AG04450 (cell line): Measurements from ENCODE around the gene PNPLA7. TPM values are rescaled to one million over a fixed set of nuclear protein-coding genes. Genes with fewer than 3 reads are reported as not detected.

Source experiments
- CTCF ChIA-PET: fragments of 300-600, 350-600 bp; formaldehyde crosslinking; extraction: SDS; loops from one replicate; lab custom pipeline; 2022; ENCODE audit warnings: antibody characterized with exemption, inconsistent platforms; lab: Charles Lee
- POLR2A ChIA-PET: fragments of 350-600 bp; formaldehyde crosslinking; extraction: SDS; loops from one replicate; lab custom pipeline; 2021; ENCODE audit warnings: antibody characterized with exemption, inconsistent platforms; lab: Yijun Ruan, JAX
- DNase-seq: peaks from one replicate; pipeline ENCODE4 v3.0.0-alpha.2; 2011; ENCODE audit warnings: low read depth, low spot score
- H3K27ac ChIP-seq: one replicate; pipeline ENCODE4 v1.5.1; 2012; ENCODE audit warnings: low read depth, low read length, control low read depth
- H3K27me3 ChIP-seq: one replicate; pipeline ENCODE4 v1.6.0; 2012; ENCODE audit warnings: low read length; ENCODE audit not compliant: control insufficient read depth, insufficient read depth
- H3K4me3 ChIP-seq: 2 replicates; pipeline ENCODE4 v1.5.1; 2011; ENCODE audit warnings: mild to moderate bottlenecking, low read depth, low read length, control low read depth
- H3K9me3 ChIP-seq: 2 replicates; pipeline ENCODE4 v1.5.1; 2012; ENCODE audit warnings: low read length; ENCODE audit not compliant: control insufficient read depth, insufficient read depth
- polyA plus RNA-seq: library from polyadenylated mRNA; depleted of rRNA; stranded (reverse); fragments of >200 nt; gene quantifications from 2 replicates; pipeline ENCODE4 v1.2.3, GENCODE V29; 2011
- TF ChIP-seq, protein P1 (sequence below): IDR thresholded peaks from 2 replicates; pipeline ENCODE4 v1.5.1; 2011; ENCODE audit warnings: low read depth, low read length, control low read depth, inconsistent platforms

Gene PNPLA7
- polyA plus RNA-seq, 1 experiment, result 0.26 TPM

DNA sequence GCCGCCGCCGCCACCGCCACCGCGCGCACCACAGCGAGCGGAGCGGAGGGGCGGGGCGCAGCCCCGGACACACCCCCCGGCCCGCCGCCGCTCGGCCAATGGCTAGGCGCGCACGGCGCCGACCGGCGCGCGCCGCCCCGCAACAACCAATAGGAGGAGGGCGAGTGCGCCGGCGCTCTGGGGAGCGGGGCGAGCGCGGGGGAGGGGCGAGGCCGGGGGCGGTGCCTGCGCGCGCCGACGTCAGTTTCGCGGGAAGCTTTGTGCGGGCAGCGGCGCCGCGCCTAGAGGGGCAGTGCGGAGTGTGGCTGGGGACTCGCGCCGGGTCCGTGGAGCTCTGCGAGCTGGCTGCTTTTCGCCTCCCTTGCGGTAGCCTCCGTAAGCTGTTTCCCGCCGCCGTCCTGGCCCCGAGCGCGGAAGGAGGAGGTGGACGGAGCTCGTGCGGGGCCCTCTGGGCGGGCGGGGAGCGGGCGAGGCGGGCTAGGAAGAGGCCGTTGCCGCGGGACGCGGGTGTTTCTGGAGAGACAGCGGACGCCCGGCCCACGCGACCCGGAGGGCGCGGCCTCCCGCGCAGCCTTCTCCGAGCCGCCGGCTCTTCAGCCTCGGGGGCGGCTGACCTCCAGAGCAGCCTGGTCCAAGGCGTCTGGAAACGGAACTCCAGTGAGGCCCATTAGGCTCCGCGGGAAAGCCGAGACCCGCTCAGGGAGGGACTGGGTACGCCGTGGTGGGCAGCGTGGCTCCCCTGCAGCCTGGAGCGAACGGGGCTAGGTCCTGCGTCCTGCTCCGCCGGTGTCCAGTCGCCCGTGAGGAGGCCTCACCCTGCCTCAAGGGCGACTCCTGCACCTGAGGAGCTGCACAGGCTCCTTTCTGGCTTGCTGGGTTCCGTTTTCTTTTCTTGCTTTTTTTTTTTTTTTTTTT is 40.5 kb upstream of the PNPLA7 start, which contains the start of gene ZMYND19:
ZMYND19 (minus strand) TSS at position 44 of the 915 bp plus-strand sequence. CDS start 249 bp downstream, outside the sequence.
- POLR2A ChIA-PET, result interaction anchor here (0.6 to 1.1 kb wide), 4 partner anchors 11 to 28 kb away, joined by 3 to 5 read pairs (median 4); partner anchors contain the start of genes ARRDC1 and EHMT1
- CTCF ChIA-PET, result no interaction called here
- TF ChIP-seq, protein P1, sequence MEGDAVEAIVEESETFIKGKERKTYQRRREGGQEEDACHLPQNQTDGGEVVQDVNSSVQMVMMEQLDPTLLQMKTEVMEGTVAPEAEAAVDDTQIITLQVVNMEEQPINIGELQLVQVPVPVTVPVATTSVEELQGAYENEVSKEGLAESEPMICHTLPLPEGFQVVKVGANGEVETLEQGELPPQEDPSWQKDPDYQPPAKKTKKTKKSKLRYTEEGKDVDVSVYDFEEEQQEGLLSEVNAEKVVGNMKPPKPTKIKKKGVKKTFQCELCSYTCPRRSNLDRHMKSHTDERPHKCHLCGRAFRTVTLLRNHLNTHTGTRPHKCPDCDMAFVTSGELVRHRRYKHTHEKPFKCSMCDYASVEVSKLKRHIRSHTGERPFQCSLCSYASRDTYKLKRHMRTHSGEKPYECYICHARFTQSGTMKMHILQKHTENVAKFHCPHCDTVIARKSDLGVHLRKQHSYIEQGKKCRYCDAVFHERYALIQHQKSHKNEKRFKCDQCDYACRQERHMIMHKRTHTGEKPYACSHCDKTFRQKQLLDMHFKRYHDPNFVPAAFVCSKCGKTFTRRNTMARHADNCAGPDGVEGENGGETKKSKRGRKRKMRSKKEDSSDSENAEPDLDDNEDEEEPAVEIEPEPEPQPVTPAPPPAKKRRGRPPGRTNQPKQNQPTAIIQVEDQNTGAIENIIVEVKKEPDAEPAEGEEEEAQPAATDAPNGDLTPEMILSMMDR, result no peak
- Histone ChIP-seq H3K9me3 (no peaks in the 10 kb centered on the region), H3K4me3 (peak within 1 kb of the TSS; percentile 79), H3K27ac (peak within 1 kb of the TSS; percentile 39), H3K27me3 (no peaks in the 10 kb centered on the region)
- peak; percentile 42 for DNase-seq

DNA sequence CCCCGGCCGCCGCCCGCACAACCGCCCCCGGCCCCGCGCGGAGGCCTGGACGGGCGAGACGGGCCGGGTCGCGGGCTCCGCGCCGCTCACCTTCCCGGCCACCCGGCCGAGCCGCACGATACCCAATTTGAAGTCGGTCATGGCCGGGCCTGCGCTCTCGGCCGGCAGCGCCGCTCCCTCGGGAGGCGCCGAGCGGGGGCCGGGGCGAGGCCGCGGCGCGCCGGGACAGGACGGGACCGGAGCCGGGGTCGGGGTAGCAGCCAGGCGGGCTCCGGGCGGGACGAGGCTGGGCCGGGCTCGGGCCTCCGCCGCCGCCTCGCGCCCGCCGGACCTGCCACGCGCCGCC is 39.9 kb upstream of the PNPLA7 start:
- Histone ChIP-seq H3K4me3 (peak overlapping the region; percentile 71), H3K27me3 (no peaks in the 10 kb centered on the region), H3K27ac (no peak overlapping the region), H3K9me3 (no peaks in the 10 kb centered on the region)
- ChIA-PET POLR2A (interaction anchor here (1.0 kb wide), 1 partner anchor 29 kb away, joined by 4 read pairs; the partner anchor contains the start of gene EHMT1), CTCF (interaction anchor here (1.4 kb wide), 1 partner anchor 167 kb away, joined by 3 read pairs; the partner anchor contains the start of gene EXD3)
- no peak for DNase-seq
- TF ChIP-seq, protein P1, result no peak

DNA sequence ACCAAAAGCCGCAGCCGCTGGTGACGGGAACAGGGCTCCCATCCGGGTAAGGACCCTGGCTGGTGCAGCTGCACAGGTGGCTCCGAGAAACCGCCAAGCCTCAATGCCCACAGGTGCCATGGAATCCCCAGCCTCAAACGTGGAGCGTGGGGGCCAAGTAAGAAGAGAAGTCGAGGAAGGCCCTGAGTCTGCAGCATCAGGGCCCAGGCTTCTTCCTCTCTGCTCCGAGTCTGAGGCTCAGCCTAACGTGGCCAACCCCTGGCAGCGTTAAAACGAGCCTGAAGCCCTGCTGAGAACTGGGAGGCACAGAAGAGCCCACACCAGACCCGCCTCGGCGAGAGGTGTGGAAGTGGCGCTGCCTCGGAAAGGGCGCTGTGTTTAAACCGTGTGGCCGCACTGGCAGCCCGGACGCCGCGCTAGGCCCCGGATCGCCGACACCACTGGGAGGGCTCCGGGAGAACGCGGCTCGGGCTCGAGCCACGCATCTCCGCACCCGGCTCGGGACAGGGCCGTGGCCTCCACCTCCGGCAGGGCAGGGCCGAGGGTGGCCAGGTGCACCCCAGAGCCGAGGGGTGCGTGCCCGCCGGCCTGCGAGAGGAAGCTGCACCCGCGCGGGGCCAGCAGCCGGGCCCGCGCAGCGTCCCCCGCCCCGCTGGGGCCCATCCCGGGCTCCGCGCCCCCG is 39.4 kb upstream of the PNPLA7 start:
- DNase-seq, result no peak

DNA sequence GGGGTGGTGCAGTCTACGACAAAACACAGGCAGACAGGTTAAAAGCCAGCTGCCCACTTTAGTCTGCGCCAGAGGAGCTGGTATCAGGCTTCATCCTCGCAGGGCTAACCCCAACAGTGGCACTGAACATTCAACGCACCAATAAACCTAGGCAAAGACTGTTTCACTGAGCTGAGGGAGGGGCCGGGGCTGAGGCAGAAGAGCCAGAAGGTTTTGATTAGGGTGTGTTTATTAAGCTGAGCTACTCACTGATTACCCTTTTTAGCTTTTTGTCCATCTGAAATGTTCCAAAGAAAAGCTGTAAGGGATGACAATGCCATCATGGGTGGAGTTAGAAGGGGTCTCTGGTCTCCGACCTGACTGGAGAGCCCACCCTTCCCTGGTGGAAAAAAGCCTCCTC is 38.7 kb upstream of the PNPLA7 start:
- H3K27me3 ChIP-seq, result no peaks in the 10 kb centered on the region
- ChIA-PET CTCF (interaction anchor here (1.4 to 3.1 kb wide), 2 partner anchors 10 to 166 kb away, joined by 3 to 37 read pairs; partner anchors contain the start of genes DPH7 and EXD3), POLR2A (no interaction called here)
- DNase-seq, result no peak
- TF ChIP-seq, protein P1, result no peak
- H3K4me3 ChIP-seq, result peak overlapping the region; percentile 71
- no peak overlapping the region for H3K27ac ChIP-seq
- H3K9me3 ChIP-seq, result no peaks in the 10 kb centered on the region

More for the DNA sequence above, 39.4 kb upstream of the PNPLA7 start:
- H3K9me3 ChIP-seq, result no peaks in the 10 kb centered on the region
- no peak overlapping the region for H3K27ac ChIP-seq
- H3K4me3 ChIP-seq, result peak overlapping the region; percentile 71
- ChIA-PET CTCF (interaction anchor here (1.4 to 3.1 kb wide), 2 partner anchors 10 to 167 kb away, joined by 3 to 37 read pairs; partner anchors contain the start of genes DPH7 and EXD3), POLR2A (no interaction called here)
- TF ChIP-seq, protein P1, result no peak
- no peaks in the 10 kb centered on the region for H3K27me3 ChIP-seq
